ENCODE data around the gene SCGB1D2. TPM values are rescaled to one million over a fixed set of nuclear protein-coding genes. Genes with fewer than 3 reads are reported as not detected.

The SCGB1D2 gene
- not detected in 2 replicates for total RNA-seq

DNA sequence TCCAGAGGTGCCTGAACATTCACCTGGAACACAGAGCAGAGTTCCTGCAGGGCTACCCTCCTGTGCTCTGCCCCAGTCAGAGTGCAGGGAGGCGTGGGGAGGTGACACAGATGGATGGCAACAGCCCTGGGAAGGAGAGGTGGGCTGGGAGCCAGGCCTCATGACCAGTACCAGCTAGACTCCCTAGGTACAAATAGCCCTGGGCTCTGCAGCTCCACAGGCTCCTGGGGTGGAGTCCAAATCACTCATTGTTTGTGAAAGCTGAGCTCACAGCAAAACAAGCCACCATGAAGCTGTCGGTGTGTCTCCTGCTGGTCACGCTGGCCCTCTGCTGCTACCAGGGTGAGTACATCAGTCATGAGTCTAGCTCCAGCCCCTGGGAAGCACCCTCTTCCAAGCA lies at the start of gene SCGB1D2:
Gene SCGB1D2, plus strand, starts transcription at position 219 of the 400 bp plus-strand sequence. Its CDS starts 69 bp downstream, at position 288.

GRCh38 chr11:62269654-62270278 lies 27.7 kb downstream of the SCGB1D2 start, which contains the start of gene SCGB2A2:
Gene SCGB2A2, plus strand, starts transcription at chr11:62270158. Its CDS starts 59 bp downstream, at chr11:62270217.

Other genes starting within 250 kb of the SCGB1D2 start
- gene INCENP, start 118.2 kb upstream of the SCGB1D2 start, total RNA-seq, result 23.9 and 39.3 TPM in 2 replicates
- not detected in 2 replicates for gene SCGB1D1, start 52.0 kb upstream of the SCGB1D2 start, total RNA-seq
- gene SCGB2A1, start 33.6 kb upstream of the SCGB1D2 start, total RNA-seq, result not detected in 2 replicates
- gene SCGB2A2, start 27.9 kb downstream of the SCGB1D2 start, total RNA-seq, result not detected in 2 replicates
- gene SCGB1D4, start 56.8 kb downstream of the SCGB1D2 start, total RNA-seq, result not detected in 2 replicates
- gene ASRGL1, start 95.2 kb downstream of the SCGB1D2 start, total RNA-seq, result 1.8 TPM in 1 of 2 replicates, not detected in the other
- gene SCGB1A1, start 176.8 kb downstream of the SCGB1D2 start, total RNA-seq, result not detected in 2 replicates